Measurements from ENCODE around the gene MYL6B. TPM values are rescaled to one million over a fixed set of nuclear protein-coding genes. Genes with fewer than 3 reads are reported as not detected.

MYL6B gene
- total RNA-seq, 1 donor from 2014 or later = 70.7 TPM

DNA sequence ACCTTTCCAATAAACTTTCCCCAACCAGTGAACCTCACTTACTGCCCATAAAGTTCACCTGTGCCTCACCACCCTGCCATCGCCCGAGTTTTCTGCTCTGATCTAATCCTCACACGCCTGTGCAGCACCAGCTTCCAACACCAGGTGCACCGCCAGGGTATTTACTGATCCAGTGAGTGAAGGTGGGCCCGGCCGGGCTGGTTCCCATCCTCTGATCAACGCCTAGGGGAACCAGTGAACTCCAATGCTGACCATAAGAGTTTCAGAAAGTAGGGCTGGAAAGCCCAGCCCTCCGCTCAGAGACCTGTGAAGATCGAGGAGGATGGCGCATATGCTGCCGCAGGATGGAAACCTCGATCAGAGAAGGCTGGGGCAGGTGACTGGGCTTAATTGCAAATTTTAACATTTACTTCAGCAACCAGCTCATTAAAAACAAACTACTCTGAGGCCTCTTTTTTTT, 685 bp upstream of the MYL6B start:
- intact Hi-C loops (cut with micrococcal nuclease) = loop anchor here (1.0 to 5.0 kb wide), 5 partner anchors 9 to 224 kb away; partner anchors contain the start of genes ESYT1, PYM1 and ZC3H10

DNA sequence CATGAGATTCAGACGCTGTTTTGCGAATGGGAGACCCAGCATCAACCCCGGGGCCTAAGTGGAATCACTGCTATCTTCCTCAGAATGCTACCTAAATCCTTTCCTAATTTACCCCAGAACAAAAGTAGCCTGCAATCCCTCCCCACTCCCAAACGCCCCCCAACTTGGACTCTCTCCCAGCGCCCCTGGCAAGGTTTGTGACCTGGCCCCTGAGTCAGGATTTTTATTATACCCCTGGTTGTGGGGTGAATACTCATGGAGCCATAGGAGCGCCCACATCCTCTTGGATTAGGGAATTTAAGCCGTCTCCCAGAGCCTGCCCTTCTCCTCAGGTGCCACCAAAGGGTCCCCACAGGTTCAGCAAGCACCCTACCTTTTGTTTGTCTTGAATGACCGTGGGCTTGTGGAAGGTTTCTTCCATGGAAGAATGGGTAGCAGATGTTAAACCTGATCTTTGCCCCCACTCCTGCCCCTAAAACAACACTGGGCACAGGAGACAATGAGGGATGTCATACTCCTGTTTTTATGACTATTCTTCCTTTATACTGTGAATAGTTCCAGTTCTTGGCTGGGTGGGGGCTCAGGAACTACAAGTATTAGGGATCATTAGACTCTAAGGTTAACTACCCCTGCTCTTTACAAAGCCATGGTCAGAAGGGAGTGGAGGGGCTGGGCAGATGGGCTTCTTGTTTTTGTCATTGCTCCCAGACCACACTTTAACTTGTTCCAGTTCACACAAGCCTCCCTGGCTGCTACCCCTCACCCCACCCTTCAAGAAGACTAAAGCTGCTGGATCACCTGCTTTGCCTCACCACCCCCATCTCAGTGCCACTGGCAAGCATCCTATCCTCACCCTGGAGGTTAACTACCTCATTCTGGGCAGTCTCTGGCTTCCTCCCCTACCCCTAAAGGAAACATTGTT, 630 bp downstream of the MYL6B start:
- intact Hi-C loops (cut with micrococcal nuclease) = loop anchor here (1.0 to 5.0 kb wide), 4 partner anchors 7 to 226 kb away; partner anchors contain the start of genes ESYT1, PYM1 and ZC3H10

DNA sequence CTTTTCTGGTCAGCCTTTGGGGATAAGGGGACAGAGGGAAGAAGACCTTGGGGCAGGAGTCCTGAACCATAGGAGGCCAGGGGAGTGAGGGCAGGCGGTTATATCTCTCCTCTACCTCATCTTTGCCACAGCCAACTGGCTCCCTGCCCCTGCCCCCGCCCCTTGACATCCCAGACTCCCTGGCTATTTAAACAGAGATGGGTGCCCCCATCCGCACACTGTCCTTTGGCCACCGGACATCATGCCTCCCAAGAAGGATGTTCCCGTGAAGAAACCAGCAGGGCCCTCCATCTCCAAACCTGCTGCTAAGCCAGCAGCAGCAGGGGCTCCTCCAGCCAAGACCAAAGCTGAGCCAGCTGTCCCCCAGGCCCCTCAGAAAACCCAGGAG, 1.3 kb downstream of the MYL6B start:
- intact Hi-C loops (cut with micrococcal nuclease) = loop anchor here (5.0 kb wide), 1 partner anchor 226 kb away; the partner anchor contains the start of gene PYM1

DNA sequence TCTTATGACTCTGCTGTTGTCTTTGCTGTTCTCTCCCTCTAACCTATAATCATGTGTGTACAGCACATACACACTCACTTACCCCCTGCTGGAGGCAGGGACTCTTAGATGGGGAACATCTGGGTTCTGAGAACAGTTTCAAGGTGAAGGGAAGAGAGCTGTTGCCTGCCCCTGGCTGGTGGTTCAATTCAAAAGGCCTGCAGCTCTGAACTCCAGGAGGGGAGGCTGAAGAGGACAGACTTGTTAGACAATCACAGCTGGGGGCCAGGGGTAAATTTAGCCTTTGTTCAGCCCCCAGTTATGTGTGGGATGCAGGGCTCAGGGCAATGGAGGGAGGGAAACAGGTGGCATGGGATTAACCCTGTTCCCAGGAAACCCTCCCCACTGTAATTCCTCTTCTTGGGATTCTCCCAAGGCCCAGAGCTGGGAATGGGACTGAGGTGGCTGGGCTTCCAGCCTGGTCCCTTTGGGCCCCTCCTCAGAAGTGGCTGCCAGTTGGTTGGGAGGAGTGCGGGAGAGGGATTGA, 1.9 kb downstream of the MYL6B start:
- intact Hi-C loops (cut with micrococcal nuclease) = loop anchor here (5.0 kb wide), 1 partner anchor 227 kb away; the partner anchor contains the start of gene PYM1

DNA sequence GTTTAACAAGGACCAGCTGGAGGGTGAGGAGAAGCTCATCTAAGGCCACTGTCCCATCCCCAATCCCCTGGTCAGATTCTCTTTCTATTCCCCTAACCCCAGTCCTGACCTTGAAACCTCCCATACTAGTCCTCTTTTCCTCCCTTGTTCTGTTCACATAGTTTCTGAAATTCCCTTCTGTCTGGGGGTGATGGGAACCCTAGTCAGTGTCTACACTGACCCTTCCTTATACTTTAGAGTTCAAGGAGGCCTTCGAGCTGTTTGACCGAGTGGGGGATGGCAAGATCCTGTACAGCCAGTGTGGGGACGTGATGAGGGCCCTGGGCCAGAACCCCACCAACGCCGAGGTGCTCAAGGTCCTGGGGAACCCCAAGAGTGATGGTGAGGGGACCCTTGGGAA, 2.4 kb downstream of the MYL6B start:
- intact Hi-C loops (cut with micrococcal nuclease) = loop anchor here (5.0 kb wide), 1 partner anchor 228 kb away; the partner anchor contains the start of gene PYM1

DNA sequence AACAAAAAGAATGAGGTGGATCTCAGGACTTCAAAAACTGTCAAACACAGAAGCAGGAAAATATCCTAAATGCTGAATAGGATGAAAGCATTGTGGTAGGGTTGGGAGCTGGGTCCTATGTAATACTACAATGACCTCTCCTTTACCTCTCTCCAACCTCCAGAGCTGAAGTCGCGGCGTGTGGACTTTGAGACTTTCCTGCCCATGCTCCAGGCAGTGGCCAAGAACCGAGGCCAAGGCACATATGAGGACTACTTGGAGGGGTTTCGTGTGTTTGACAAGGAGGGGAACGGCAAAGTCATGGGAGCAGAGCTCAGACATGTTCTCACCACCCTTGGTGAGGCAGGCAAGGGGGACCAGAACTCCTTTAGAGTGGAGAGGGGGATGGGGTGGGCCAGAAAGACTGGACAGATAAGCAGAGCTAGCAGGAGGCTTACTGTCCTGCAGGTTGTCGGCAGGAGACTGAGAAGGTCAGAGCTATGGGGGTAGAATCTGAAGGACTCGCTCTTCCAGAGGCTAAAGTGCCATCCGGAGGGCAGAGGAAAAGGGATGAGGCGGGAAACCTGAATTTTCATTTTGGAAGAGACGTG, 3.0 kb downstream of the MYL6B start:
- intact Hi-C loops (cut with micrococcal nuclease) = no loop called here

DNA sequence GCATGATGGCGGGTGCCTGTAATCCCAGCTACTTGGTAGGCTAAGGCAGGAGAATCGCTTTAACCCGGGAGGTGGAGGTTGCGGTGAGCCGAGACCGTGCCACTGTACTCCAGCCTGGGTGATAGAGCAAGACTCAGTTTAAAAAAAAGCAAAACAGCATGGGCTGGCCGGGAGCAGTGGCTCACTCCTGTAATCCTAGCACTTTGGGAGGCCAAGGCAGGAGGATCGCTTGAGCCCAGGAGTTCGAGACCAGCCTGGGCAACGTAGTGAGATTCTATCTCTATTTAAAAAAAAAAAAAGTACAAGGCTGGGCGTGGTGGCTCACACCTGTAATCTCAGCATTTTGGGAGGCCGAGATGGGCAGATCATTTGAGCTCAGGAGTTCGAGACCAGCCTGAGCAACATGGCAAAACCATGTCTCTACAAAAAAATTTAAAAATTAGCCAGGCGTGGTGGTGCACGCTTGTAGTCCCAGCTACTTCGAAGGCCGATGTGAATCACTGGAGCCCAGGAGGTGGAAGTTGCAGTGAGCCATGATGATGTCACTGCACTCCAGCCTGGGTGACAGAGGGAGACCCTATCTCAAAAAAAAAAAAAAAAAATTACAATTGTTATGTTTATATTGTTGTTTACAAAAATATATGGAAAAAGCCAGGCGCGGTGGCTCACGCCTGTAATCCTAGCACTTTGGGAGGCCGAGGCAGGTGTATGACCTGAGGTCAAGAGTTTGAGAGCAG, 4.2 kb downstream of the MYL6B start:
- intact Hi-C loops (cut with micrococcal nuclease) = loop anchor here (1.0 kb wide), 2 partner anchors 32 to 38 kb away; partner anchors contain the start of gene ZC3H10

DNA sequence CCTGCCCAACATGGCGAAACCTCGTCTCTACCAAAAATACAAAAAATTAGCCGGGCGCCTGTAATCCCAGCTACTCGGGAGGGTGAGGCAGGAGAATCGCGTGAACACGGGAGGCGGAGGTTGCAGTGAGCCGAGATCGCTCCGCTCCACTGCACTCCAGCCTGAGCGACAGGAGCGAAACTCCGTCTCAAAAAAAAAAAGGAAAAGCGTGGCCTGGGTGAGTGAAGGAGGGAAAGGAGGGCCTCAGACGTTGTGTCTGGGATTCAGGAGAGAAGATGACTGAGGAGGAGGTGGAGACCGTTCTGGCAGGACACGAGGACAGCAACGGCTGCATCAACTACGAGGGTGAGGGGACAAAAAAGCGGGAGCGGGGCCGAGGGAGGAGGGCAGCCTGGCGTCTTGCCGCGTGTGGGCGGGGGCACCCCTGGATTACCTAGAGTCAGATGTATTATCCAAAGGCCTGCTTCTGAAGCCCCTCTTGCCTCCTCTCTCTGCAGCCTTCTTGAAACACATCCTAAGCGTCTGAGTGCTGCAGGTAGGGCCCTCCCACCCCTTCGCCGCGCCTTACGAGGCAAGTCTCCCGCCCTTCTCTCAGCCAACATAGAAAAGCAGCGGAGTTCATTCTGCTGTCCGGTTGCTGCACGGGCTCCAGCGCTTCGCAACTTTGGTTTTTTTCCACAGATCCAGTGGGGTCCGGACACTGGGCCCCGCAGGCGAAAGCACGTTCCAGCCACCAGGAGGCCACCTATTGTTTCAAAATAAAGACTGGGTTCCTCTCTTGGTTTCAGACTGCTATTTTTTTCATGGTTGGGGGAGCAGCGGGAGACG, 5.0 kb downstream of the MYL6B start:
- intact Hi-C loops (cut with micrococcal nuclease) = loop anchor here (1.0 to 2.0 kb wide), 4 partner anchors 31 to 67 kb away; partner anchors contain the start of genes NABP2, PA2G4 and ZC3H10

DNA sequence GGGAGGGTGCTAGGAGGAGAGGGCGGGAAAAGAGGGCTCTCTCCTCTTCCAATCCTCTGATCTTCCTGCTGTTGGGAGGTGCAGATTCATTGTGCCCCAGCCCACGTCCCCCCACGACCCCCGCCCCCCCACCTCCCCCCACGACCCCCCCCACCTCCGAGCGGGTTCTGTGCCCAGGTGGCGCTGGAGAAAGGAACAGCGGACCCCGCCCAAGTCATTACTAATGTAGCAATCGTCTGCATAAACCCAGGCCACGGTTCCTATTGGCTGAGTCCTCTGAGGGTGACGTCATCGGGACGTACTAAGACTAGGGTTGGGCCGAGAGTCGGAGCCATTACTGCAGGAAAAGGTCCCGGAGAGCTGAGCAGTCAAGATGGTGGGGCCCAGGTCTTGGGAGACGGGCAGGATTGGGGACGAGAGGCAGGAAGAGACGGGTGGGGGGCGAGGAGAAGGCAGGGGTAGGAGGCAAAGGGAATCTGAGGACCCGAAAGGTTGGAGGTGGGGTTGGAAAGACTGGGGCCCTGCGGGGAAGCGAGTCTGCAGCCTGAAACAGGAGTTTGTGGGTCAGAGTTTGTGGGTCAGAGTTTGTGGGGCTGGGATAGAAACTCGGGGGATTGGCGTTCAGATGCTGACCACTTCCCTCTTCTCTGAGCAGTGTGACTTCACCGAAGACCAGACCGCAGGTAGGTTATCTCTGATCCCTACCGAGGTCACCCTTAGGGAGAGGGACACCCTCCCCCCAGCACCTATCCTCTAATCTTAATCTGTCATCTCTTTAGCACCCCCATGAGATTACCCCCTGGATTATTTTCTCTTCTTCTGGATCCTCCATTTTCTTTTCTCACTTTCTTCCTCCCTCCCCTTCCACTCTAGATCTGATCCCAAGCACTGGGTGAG, 5.9 kb downstream of the MYL6B start, which contains the start of gene MYL6:
MYL6 (plus strand) TSS at position 331 of the 897 bp plus-strand sequence; CDS start at position 374, 43 bp downstream.
- intact Hi-C loops (cut with micrococcal nuclease) = loop anchor here (2.0 kb wide), 2 partner anchors 53 to 67 kb away; partner anchors contain the start of genes NABP2 and PA2G4

DNA sequence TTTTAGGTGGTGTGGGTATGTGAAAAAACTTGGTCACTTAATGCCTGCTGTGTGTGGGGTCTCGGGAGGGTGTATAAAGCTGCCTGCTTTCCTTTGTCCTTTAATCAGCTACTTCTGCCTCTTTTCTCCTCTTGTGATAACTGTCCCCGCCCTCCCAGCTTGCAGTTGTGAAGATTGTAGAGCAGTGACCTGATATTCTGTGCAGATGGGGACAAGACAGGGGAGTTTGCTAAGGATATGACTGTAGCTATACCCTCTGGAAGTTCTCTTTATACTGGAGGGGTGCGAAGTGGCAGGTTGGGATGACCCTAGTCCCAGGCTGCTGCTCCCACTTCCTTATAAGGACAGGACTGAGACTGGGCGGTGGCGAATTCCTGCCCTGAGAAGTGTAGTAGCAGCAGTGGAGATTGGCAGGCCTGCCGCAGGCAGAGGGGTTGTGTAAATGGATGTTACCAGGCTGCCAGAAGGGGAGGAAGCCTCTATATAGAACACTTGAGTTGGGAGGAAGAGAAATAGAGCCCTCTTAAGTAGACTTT, 6.6 kb downstream of the MYL6B start:
- intact Hi-C loops (cut with micrococcal nuclease) = loop anchor here (2.0 kb wide), 2 partner anchors 54 to 66 kb away; partner anchors contain the start of genes NABP2 and PA2G4

DNA sequence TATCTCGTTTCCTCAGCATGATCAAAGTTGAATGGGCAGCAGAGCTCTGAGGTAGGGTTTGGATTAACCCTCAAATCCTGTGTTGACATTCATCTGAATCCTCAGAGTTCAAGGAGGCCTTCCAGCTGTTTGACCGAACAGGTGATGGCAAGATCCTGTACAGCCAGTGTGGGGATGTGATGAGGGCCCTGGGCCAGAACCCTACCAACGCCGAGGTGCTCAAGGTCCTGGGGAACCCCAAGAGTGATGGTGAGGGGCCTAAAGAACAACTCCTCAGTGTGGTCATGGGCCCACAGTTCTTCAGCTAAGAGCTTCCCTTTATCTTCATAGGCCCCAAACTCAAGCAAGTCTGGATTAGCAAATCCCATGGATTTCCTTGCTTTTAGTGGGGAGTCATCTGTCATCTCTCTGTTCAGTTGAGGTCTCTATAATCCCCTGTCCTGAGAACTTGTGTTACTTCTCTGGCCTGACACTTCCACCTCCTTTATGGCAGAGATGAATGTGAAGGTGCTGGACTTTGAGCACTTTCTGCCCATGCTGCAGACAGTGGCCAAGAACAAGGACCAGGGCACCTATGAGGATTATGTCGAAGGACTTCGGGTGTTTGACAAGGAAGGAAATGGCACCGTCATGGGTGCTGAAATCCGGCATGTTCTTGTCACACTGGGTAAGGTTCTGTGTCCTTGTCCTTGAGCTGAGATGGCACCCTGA, 7.2 kb downstream of the MYL6B start:
- intact Hi-C loops (cut with micrococcal nuclease) = loop anchor here (1.0 to 2.0 kb wide), 4 partner anchors 7 to 65 kb away; partner anchors contain the start of genes MYL6B, NABP2 and PA2G4

DNA sequence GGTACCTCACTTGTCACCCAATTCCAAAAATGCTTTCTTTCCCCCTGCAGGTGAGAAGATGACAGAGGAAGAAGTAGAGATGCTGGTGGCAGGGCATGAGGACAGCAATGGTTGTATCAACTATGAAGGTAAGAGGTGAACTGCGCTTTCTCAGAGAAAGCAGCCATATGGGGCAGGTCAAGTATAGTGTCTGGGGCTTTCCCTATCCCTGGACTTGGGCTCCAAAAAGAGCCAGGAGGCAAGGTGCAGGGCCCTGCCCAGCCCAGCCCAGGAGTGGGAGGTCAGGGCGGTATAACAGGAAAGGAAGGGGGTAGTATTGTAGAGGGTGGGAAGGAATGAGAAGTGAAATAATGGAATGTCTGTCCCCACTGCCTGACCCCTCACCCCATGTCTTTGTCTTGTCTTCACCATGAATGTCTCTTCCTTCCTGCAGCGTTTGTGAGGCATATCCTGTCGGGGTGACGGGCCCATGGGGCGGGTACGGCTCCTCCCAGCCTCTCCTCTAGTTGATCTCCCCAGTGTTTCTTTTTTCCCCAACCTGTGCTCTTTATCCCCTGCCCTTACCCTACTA, 7.9 kb downstream of the MYL6B start:
- intact Hi-C loops (cut with micrococcal nuclease) = loop anchor here (1.0 kb wide), 2 partner anchors 8 to 34 kb away; partner anchors contain the start of gene MYL6B

DNA sequence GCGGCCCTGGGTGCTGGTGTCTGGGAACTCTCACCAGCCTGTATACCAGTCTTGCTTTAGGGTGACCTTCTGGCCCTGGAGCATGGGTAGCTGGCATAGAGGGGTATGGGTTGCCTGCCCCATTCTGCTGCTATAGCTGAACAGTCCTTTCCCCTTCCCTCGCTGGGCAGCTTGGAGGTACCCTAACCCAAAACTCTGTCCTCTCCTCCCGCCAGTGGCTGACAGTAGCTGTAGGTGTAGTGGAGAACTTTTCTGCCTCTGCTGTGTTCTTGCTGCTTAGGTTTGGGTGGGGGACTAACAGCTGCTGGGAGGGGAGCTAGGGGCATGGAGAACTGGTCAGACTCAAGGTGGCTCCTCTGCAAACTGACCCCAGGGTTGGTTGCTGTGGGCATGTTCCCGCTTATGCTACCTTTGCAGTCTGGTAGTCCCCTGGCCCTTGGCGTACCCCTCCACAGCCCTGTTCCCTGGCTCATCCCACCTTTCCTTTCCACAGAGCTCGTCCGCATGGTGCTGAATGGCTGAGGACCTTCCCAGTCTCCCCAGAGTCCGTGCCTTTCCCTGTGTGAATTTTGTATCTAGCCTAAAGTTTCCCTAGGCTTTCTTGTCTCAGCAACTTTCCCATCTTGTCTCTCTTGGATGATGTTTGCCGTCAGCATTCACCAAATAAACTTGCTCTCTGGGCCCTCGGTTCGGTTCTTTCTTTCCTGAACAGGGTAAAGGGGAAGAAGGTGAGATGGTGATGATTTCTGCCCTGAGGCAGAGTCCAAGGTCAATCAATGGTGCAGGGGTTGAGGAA, 8.7 kb downstream of the MYL6B start:
- intact Hi-C loops (cut with micrococcal nuclease) = loop anchor here (1.0 kb wide), 2 partner anchors 9 to 35 kb away; partner anchors contain the start of gene MYL6B

DNA sequence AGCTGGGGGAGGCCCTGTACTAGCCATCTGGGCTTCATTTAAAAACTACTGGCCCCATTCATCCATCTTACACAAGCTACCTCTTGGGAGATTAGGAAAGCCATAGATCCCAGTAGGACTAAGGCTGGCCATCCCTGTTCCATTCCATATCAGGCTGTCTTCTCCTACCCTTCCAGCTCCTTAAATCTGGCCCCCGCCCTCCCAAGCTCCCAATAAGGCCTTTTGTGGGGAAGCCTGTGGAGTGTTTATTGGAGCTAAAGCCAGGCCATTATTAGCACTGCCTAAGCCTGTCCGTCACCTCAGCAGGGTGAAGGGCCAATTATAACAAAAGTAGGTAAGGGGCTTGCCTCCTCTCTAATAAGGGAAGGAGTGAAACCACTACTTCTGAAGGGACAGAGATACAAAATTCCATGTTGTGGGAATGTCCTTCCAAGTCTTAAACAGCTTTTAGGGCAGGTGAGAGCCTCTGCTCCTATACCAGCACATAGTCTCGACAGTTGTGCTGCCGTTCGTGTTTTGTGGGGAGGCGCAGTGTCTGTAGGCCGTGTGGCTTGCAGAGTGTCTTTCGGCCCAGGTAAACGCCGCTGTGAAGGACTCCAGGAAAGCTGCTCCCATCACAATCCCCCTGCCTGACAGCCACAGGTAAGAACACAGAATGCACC, 9.4 kb downstream of the MYL6B start:
- intact Hi-C loops (cut with micrococcal nuclease) = no loop called here

DNA sequence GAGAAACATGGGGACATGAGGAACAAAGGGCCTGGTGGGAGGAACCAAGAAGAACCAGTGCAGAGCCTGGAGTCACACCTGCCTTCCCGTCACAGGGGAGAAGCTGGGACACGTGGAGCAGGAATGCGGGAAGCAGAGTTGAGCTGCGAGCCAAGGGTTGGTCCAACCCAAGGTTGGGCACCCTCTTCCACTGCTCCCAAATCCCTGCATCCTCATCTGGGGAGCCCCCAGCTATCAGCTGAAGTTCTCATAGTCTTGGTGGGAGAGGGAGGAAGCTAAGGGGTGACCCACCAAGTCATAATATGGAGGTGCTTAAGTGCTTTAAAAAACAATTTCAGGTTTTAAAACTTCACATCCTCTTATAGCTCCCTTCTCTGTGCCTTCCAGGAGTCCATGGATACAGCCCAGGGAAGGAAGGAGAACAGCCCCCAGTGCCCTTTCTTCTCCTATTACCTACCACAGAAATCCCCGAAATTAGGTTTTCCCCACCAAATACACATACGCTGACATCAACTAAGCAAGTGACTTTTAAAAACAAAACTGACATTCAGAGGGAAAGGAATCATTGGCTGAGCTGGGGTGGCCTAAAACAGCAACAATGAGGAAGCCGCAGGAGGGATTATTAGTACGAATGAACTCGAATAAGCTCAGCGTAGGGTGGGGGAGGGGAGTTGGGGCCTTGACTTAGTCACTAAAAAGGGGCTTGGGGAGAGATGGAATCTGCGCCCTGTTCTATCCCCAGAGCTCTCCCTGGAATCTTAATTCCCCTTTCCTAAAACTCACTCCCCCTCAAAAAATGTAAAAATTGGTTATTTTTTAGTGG, 10.3 kb downstream of the MYL6B start:
- intact Hi-C loops (cut with micrococcal nuclease) = no loop called here
